Activated CD4-positive, alpha-beta T cell treated with anti-CD3 and anti-CD28 coated beads, Interleukin-2, amount 10 ng/mL, durations not matched to agents 24 days and 14 days (primary cell): ENCODE data around the gene ACACB. TPM values are rescaled to one million over a fixed set of nuclear protein-coding genes. Genes with fewer than 3 reads are reported as not detected.

ENCODE experiments used
- DNase-seq: peaks from one replicate; pipeline ENCODE4 v3.0.0; 2022
- H3K27ac Mint-ChIP-seq: one replicate; pipeline ENCODE4 v1.8.0; 2022; ENCODE audit warnings: mild to moderate bottlenecking, mixed read lengths
- H3K27me3 Mint-ChIP-seq: one replicate; pipeline ENCODE4 v1.8.0; 2022; ENCODE audit warnings: mixed read lengths
- H3K36me3 Mint-ChIP-seq: one replicate; pipeline ENCODE4 v1.8.0; 2022; ENCODE audit warnings: low read depth, mild to moderate bottlenecking, mixed read lengths
- H3K4me1 Mint-ChIP-seq: one replicate; pipeline ENCODE4 v1.8.0; 2021; ENCODE audit warnings: mixed read lengths
- H3K4me3 Mint-ChIP-seq: one replicate; pipeline ENCODE4 v1.8.0; 2022; ENCODE audit warnings: mild to moderate bottlenecking, moderate library complexity, mixed read lengths
- H3K9me3 Mint-ChIP-seq: one replicate; pipeline ENCODE4 v1.8.0; 2021; ENCODE audit warnings: mixed read lengths
- intact Hi-C: fragments of 100-400 bp; cut with micrococcal nuclease; formaldehyde crosslinking; loops from one replicate; pipeline ENCODE4 v1.15.1; 2023
- total RNA-seq: library from RNA; stranded (reverse); gene quantifications from 2 replicates; pipeline ENCODE4 v1.2.3, GENCODE V29; 2022

The ACACB gene
- total RNA-seq: 5.8 and 5.9 TPM in 2 replicates

DNA sequence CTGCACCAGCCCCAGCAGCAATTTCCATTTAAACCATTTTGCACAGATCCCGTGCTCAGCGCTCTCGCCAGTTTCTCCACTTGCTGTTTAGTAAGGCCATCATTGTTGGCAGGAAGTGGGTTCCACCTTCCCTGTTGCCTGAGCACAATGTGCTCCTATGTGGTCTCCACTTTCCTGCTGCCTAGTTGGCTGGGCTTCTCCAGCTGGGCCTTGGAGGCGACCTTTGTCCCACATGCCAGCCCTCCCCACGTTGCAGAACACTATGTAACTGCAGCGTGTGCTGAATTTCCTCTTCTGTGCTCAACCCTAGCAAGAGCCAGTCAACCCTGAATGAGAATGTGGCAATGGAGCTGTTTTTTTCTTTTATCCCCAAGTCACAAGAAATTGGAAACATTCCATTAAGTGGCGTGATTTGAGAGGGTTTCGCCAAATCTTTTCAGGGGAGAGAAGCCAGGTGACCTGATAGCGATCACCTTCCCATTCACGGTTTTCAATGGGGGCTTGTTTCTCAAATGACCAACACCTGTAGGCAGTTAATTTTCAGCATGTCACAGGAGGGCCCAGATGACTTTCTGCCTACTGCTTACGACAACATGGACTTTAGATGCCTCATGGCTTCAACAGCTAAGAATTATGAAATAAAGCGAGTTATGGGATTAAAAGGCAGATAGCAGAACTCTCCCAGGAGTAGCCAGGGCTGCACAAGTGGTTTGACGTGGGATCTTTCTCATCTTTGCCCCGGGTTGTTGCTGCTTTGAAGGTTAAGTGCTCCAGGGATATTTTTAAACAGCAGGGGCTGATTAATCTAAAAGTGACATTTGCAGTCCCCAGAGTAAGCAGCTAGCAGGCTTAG, at the start of gene ACACB:
TSS of gene ACACB (plus strand) at position 830 of the 853 bp plus-strand sequence. CDS start 22,819 bp downstream, outside the sequence.
- Mint-ChIP-seq H3K27ac (no peak within 1 kb of the TSS), H3K4me1 (peaks cover 7% of the 10 kb centered on the region), H3K27me3 (no peaks in the 10 kb centered on the region), H3K36me3 (no peaks in the 10 kb centered on the region), H3K4me3 (no peak within 1 kb of the TSS), H3K9me3 (no peaks in the 10 kb centered on the region)
- no peak for DNase-seq
- intact Hi-C loops: loop anchor here (10.0 kb wide), 1 partner anchor 129 kb away; no protein-coding TSS in a partner anchor

DNA sequence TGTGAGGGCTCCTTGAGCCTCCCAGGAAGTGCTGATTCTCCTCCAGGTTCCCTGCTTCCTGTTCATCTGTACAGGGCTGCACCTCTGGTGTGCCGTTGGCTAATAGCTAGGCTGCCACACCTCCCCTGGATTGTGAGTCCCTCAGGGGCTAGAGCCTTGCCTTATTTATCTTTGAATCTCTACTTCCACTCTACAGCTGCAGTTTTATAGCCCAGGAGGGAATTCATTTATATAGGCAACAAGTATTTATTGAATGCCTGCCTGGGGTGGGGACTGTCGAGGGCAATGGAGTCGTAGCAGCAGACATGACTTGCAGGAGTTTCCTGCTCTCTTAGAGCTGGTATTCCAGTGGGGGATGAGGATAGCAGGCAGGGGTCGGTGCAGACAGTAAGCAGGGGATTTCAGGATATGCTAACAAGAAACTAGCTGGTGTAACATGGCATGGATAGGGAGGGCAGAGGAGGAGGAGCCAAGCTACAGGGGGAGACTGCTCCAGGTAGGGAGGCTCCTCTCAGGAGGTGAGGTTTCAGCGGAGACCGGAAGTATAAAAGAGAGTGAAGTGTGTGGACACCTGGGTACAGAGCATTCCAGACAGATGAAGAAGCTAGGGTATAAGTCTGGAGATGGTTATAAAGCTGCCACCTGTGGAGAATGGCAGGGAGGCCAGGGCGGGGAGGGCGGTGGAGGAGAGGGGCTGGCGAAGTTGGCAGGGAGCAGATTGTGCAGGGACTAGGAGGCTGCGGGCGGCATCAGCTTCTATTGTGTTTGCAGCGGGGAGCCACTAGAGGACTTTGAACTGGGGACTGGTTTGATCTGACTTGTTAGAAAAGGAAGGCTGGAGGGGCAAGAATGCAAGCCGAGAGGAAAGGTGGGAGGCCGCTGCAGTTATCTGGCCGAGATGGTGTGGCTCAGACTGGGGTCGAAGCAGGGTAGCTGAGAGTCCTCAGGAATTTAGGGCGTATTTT, 46.8 kb upstream of the ACACB start:
- Mint-ChIP-seq H3K27ac (no peak overlapping the region), H3K4me3 (no peak overlapping the region), H3K9me3 (no peaks in the 10 kb centered on the region), H3K27me3 (no peaks in the 10 kb centered on the region), H3K4me1 (no peaks in the 10 kb centered on the region), H3K36me3 (peaks cover 9% of the 10 kb centered on the region)
- no peak for DNase-seq
- intact Hi-C loops: no loop called here

DNA sequence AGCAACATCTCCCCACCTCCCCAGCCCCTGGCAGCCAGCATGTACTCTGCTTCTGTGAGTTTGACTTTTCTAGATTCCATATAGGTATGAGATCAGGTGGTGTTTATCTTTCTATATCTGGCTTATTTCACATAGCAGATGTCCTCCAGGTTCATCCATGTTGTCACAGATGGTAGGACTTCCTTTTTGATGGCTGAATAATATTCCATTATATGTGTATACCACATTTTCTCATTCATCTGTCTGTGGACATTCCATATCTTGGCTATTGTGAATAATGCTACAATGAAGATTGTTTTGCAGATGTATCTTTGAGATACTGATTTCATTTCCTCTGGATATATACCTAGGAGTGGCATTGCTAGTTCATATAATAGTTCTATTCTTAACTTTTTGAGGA, 41.5 kb upstream of the ACACB start:
- H3K4me1 Mint-ChIP-seq: no peaks in the 10 kb centered on the region
- intact Hi-C loops: no loop called here
- no peak for DNase-seq
- no peak overlapping the region for H3K27ac Mint-ChIP-seq
- H3K9me3 Mint-ChIP-seq: peaks cover 3% of the 10 kb centered on the region
- no peaks in the 10 kb centered on the region for H3K27me3 Mint-ChIP-seq
- no peak overlapping the region for H3K4me3 Mint-ChIP-seq
- peaks cover 34% of the 10 kb centered on the region for H3K36me3 Mint-ChIP-seq

DNA sequence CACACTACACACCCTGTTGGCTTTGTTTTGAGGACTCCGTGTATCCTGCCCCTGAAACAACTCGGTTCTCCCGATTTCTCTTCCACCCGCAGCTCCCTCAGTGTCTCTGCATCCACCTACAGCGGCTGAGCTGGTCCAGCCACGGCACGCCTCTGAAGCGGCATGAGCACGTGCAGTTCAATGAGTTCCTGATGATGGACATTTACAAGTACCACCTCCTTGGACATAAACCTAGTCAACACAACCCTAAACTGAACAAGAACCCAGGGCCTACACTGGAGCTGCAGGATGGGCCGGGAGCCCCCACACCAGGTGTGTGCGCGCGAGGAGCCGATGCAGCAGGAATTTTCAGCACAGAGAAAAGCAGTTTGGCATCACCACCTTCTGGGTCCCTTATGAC, 33.6 kb upstream of the ACACB start:
- peaks cover 24% of the 10 kb centered on the region for H3K36me3 Mint-ChIP-seq
- H3K4me1 Mint-ChIP-seq: no peaks in the 10 kb centered on the region
- no peak overlapping the region for H3K4me3 Mint-ChIP-seq
- H3K9me3 Mint-ChIP-seq: peaks cover 3% of the 10 kb centered on the region
- no peak overlapping the region for H3K27ac Mint-ChIP-seq
- no peaks in the 10 kb centered on the region for H3K27me3 Mint-ChIP-seq
- DNase-seq: no peak
- intact Hi-C loops: no loop called here

DNA sequence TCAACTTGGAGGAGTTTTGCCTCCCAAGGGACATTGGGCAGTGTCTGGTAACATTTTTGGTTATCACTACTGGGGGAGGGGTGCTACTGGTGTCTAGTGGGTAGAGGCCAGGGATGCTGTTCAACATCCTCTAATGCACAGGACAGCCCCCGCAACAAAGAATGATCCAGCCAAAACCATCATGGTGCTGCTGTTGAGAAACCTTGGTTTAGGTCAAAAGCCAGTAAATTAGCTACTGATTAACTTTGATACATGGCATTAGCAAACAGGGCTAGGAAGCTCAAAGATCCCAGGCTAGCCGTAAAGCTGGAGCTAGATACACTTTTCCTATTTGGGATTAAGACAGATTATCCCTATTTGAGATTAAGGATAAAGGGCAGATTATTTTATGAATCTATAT, 32.0 kb upstream of the ACACB start:
- H3K27ac Mint-ChIP-seq: no peak overlapping the region
- no peak for DNase-seq
- H3K4me3 Mint-ChIP-seq: no peak overlapping the region
- H3K4me1 Mint-ChIP-seq: peaks cover 3% of the 10 kb centered on the region
- no peaks in the 10 kb centered on the region for H3K9me3 Mint-ChIP-seq
- H3K27me3 Mint-ChIP-seq: no peaks in the 10 kb centered on the region
- intact Hi-C loops: no loop called here
- peaks cover 27% of the 10 kb centered on the region for H3K36me3 Mint-ChIP-seq

DNA sequence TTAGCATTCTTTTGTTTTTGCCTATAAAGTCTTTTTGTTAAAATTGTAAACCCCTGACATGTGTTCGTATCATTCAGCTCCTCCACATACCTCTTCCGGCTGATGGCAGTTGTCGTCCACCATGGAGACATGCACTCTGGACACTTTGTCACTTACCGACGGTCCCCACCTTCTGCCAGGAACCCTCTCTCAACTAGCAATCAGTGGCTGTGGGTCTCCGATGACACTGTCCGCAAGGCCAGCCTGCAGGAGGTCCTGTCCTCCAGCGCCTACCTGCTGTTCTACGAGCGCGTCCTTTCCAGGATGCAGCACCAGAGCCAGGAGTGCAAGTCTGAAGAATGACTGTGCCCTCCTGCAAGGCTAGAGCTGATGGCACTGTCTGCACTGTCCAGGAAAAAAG, 30.8 kb upstream of the ACACB start:
- H3K4me1 Mint-ChIP-seq: peaks cover 7% of the 10 kb centered on the region
- no peaks in the 10 kb centered on the region for H3K27me3 Mint-ChIP-seq
- peaks cover 29% of the 10 kb centered on the region for H3K36me3 Mint-ChIP-seq
- no peak overlapping the region for H3K27ac Mint-ChIP-seq
- no peaks in the 10 kb centered on the region for H3K9me3 Mint-ChIP-seq
- DNase-seq: no peak
- intact Hi-C loops: no loop called here
- no peak overlapping the region for H3K4me3 Mint-ChIP-seq

DNA sequence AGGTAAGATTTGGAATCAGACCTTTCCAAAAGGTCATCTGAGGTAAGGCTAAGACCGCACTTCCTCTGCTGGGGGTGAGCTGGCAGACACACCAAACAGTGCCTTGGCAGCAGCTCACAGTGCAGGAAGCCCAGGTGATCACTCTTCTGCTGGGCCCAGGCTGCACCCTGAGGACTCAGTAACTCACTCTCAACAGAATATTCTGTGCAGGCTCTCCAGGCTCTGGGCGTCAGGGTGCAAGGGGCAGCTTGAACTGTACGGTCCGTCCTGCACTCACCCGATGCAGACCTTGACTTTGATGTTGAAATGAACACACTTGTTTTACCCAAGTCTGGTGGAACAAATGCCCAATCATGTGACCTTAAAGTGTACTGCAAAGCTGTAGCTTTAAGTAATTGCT, 29.1 kb upstream of the ACACB start:
- Mint-ChIP-seq H3K4me3 (no peak overlapping the region), H3K36me3 (peaks cover 30% of the 10 kb centered on the region), H3K27ac (no peak overlapping the region), H3K9me3 (no peaks in the 10 kb centered on the region), H3K27me3 (no peaks in the 10 kb centered on the region), H3K4me1 (peaks cover 20% of the 10 kb centered on the region)
- intact Hi-C loops: no loop called here
- DNase-seq: no peak

DNA sequence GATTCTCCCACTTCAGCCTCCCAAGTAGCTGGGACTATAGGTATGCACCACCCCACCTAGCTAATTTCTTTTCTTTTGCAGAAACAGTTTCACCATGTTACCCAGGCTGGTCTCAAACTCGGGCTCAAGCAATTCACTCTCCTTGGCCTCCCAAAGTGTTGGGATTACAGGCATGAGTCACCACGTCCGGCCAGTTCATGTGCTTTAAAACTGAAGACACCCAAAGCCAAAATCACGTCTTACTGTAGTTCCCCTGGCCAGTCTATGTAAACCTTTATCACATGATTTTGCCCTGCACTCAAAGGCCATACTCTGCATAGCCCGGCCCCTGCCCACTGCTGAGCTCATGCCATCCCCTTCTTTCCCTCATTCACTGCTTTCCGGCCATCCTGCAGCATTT, 27.6 kb upstream of the ACACB start:
- Mint-ChIP-seq H3K9me3 (no peaks in the 10 kb centered on the region), H3K36me3 (peaks cover 34% of the 10 kb centered on the region), H3K27ac (no peak overlapping the region), H3K27me3 (no peaks in the 10 kb centered on the region), H3K4me1 (peaks cover 34% of the 10 kb centered on the region), H3K4me3 (no peak overlapping the region)
- intact Hi-C loops: no loop called here
- DNase-seq: no peak

DNA sequence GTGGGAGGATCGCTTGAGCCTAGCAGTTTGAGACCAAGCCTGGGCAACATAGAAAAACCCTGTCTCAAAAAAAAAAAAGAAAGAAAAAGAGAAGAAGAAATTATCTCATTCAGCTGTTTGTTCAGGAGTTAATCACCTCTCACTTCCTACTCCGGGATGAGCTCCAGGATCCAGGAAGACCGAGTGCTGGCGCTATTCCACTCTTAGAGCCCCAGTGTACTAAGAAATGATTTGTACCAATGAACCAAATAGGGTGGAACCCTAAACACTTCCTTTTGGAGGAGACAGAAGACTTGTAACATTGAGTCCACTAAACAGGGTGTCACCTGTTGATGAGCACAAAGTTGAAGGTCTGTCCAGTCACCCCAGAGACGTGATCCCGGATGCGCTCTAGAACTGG, 26.7 kb upstream of the ACACB start:
- Mint-ChIP-seq H3K27ac (no peak overlapping the region), H3K27me3 (no peaks in the 10 kb centered on the region)
- intact Hi-C loops: loop anchor here (5.0 to 10.0 kb wide), 2 partner anchors 425 to 572 kb away; partner anchors contain the start of gene FICD

DNA sequence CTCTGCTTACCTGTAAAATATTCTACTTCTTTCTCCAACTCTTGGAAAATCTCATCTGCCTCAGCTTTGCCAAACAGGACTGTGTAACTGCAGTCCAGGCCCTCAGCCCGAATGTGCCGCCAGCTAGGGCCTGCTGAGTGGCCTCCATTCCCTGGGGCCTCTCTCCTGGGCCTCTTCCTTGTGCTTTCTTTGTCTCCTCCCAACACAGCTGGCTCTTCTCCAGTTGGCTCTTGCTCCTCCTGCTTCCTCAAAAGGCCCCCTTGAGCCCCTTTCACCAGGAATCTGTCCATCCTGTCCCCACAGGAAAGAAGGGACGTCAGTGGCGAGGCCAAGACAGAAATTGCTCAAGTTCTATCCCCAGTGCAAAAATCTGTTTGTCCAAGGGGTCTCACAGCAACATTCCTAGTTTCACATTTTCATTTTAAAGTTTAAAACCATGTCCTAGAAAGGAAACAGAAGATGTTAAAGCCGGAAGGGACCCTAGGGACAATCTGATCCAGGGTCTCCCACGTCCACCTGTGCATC, 23.8 kb upstream of the ACACB start:
- Mint-ChIP-seq H3K27me3 (no peaks in the 10 kb centered on the region), H3K36me3 (peaks cover 26% of the 10 kb centered on the region), H3K9me3 (no peaks in the 10 kb centered on the region), H3K4me3 (peak overlapping the region; percentile 82), H3K4me1 (peaks cover 39% of the 10 kb centered on the region), H3K27ac (peak overlapping the region; percentile 84)
- peak; percentile 62 for DNase-seq
- intact Hi-C loops: loop anchor here (1.0 to 10.0 kb wide), 7 partner anchors 40 to 575 kb away; partner anchors contain the start of genes FICD and USP30

More for the DNA sequence above, 26.7 kb upstream of the ACACB start:
- DNase-seq: no peak
- H3K36me3 Mint-ChIP-seq: peaks cover 34% of the 10 kb centered on the region
- no peaks in the 10 kb centered on the region for H3K9me3 Mint-ChIP-seq
- H3K4me1 Mint-ChIP-seq: peaks cover 37% of the 10 kb centered on the region
- no peak overlapping the region for H3K4me3 Mint-ChIP-seq

DNA sequence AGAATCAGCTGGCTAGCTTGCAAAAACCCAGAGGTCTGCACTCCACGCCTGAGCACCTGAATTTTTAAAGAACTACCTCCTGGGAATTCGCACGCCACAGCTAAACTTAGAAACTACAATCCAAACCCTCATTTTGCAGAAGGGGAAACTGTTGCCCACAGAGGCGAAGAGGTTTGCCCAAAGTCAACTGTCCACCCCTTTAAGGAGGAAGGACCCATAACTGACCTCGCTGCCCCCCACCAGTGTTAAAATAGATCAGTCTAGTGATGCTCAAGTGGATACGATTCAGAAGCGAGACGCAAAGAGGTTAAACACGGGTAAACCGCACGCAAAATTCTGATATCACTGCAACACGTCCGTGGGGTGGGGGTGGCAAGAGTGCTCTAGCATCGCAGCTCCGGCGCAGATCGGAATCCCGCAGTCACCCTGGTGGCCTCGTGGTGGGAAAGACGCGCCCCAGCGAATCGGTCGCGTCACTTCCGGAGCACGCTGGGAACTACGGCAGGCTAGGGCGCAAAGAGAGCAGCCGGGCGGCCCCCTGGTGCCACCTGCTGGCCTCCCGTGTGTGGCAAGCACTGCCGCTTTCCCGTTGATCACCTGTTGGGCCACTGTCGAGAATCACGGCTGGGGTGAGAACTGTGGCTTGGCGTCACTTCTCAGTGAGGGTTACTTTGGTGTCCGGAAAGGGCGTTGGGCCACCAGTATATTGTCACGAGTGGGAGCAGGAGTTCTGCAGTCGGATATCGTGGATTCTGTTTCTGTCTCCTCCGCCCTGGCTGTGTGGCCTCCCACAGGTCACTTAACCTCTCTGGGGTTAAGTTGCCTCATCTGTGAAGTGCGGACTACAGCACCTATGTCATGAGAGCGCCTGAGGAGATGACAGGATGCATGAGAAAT, 23.1 kb upstream of the ACACB start, which contains the start of gene ALKBH2:
TSS of gene ALKBH2 (minus strand) at position 451 of the 897 bp plus-strand sequence. CDS start 686 bp downstream, outside the sequence.
- Mint-ChIP-seq H3K4me1 (peaks cover 40% of the 10 kb centered on the region), H3K9me3 (no peaks in the 10 kb centered on the region), H3K27me3 (no peaks in the 10 kb centered on the region), H3K27ac (peak within 1 kb of the TSS; percentile 84), H3K36me3 (peaks cover 25% of the 10 kb centered on the region), H3K4me3 (peak within 1 kb of the TSS; percentile 82)
- peak; percentile 98 for DNase-seq
- intact Hi-C loops: loop anchor here (1.0 to 10.0 kb wide), 7 partner anchors 41 to 576 kb away; partner anchors contain the start of genes FICD and USP30

DNA sequence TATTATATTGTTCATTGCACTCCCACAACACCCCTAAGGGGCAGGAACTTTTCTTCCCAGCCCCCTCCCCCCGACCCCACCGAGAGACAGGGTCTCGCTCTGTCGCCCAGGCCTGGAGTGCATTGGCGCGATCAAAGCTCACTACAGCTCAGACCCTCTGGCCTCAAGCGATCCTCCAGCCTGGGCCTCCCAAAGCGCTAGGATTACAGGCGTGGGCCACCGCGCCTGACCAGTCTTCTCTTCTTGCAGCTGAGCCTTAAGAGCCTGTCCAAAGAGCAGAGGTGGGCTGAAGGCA, 19.3 kb upstream of the ACACB start:
- peaks cover 40% of the 10 kb centered on the region for H3K4me1 Mint-ChIP-seq
- intact Hi-C loops: loop anchor here (5.0 to 10.0 kb wide), 3 partner anchors 365 to 465 kb away; partner anchors contain the start of genes CORO1C and SELPLG
- H3K27me3 Mint-ChIP-seq: no peaks in the 10 kb centered on the region
- H3K9me3 Mint-ChIP-seq: no peaks in the 10 kb centered on the region
- peaks cover 32% of the 10 kb centered on the region for H3K36me3 Mint-ChIP-seq
- DNase-seq: no peak
- peak overlapping the region; percentile 88 for H3K27ac Mint-ChIP-seq
- H3K4me3 Mint-ChIP-seq: peak overlapping the region; percentile 94
